Activated CD4-positive, alpha-beta T cell treated with anti-CD3 and anti-CD28 coated beads, Interleukin-2, Interleukin-4, amounts not matched to agents 100 ng/mL and 50 ng/mL, durations not matched to agents 16 hours and 8 hours (primary cell): ENCODE measurements around the gene RAB6B.

Source experiments
- DNase-seq: peaks from one replicate; pipeline ENCODE4 v3.0.0-alpha.2; 2020; ENCODE audit warnings: low spot score

RAB6B gene

DNA sequence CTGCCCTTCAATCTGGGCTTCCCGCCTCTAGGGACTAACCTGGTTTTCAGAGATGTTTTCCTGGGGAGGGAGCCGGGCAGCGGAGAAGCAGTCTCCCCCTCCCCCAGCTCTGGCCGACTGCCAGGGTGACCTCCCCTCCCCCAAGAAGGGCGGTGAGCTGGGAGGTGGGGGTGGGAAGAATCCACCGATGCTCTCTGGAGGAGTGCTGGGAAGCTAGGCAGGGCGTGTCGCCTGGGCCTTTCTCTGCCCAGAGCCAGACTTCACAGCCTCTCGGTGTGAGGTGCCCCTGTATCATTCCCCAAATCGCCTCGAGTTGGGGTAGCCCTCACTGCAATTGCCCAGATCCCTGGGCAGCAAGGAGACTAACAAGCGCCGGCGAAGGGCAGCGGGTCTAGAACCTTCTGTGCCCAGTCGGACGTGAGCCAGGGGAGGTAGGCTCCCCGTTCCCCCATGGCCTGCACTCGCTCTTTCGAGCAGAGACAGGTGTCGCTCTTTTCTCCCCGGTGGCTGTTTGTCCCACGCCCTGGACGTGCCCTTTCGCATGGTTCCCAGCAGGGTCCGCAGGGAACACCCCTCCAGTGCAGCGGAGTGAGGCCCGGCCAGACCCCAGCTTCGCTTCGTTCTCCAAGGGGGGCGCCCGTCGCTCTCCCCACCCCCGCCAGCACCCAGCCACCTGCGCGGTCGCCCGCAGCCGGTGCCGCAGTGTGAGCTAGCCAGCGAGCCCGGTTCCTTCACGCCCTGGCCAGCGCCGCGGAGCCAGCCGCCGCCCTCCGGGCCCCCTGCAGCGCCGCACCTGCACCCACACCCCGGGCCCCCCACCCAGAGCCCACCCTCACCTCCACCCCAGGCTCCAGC is 1.1 kb downstream of the RAB6B start:
- no peak for DNase-seq

DNA sequence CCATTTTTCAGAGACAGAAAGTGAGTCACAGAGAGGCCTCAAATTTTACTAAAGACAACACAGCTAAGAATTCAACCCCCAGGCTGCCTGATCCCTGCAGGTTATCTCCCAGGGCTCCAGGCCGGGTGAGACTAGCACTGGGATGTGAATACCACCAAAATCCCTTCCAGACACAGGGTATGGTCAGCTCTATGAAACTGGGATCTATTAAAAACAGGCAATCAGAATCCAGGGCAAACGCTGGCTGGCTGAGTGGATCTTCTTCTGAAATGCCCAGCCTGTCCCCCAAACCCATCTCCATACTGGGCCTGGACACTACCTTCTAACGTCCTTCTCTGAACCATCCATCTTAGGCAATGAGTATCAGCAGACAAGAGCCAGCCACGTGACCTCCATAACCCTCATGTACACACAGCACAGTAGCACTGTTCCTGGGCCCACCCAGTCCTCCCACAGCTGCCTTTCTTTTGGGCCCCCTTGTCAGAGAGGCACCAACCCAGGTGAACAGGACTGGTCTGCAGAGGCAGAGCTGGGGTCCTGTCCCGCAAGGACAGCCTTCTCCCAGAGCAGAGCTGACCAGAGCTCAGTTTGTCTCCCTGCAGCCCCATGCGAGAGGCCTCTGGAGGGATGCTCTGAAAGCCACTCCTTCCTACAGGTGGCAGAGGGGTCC is 1.9 kb downstream of the RAB6B start:
- no peak for DNase-seq

DNA sequence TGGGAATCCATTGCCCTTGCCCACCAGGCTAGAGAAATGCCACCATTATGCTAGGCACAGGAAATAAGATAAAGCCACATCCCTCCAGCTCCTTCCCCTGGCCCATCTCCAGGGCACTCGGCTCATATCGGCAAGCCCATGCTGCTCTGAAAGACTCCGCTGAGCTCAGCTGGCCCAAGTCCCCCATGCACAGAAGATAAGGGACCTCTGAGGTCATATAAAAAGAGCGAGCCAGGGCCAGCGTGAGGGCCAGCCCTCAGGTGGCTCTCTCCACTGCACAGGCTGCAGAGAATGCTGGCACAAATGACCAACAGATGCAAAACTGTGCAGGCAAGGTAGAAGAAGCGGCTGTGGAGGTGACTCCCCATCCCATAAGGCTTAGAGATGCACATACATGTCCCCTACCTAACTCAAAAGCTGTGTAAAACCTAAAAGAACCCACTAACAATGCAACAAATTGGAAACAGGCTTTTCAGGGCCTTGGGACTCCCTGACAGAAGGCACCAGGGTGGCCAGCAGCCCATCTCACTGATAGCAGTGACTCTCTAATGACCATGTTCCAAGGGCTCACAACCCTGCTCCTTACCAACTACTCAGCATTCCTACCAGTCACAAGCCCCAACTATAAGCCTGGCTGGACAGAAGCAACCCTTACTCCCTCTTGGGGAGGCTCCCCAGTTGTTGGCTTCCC is 3.0 kb downstream of the RAB6B start:
- no peak for DNase-seq

- no peak for DNase-seq
Observed at GRCh38 chr3:133891662-133892378, 3.9 kb downstream of the RAB6B start.

GRCh38 chr3:133890972-133891644 is 4.6 kb downstream of the RAB6B start:
- no peak for DNase-seq

DNA sequence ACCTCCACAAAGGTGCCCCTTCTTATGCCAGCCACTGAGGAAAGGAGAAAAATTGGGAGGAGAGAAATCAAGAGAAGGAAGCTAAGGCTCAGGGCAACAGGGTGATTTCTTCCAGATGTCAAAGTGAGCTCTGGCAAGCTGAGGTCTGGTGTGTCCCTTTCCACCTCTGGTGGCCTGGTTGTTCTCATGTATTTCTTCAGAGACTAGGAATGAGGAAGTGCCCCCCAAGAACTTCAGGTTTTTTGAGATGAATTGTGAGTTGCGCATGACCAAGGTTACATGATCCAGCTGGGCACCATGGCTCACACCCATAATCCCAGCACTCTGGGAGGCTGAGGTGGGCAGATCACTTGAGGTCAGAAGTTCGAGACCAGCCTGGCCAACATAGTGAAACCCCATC is 5.6 kb downstream of the RAB6B start:
- DNase-seq: no peak

DNA sequence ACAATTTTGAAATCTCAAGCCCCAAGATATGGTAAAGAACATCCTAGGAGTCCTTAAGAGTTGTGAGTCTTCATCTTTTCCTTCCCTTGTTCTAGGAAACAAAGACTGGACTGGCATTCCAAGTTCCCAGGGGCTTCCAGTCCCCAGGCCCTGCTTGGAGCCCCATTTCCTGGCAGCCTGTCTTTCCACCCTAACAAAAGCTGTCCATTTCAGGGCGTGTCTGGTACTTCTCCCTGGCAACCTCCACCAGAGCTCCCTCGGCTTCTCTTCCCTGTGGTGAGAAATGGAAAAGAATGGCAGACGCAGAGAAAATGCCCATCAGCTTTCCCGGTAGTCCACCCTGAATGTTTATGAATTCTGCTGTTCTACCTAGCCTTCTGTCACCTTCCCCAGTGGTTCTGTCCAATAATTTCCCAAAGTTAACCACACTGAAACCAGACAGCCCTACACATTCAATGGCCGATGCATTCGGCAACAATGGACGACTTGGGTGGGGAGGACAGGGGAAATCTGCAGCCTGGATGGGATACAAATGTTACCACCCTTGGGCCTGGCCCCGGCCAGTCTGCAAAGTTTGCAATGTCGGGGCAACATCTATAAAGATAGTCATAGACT is 6.8 kb downstream of the RAB6B start:
- no peak for DNase-seq

DNA sequence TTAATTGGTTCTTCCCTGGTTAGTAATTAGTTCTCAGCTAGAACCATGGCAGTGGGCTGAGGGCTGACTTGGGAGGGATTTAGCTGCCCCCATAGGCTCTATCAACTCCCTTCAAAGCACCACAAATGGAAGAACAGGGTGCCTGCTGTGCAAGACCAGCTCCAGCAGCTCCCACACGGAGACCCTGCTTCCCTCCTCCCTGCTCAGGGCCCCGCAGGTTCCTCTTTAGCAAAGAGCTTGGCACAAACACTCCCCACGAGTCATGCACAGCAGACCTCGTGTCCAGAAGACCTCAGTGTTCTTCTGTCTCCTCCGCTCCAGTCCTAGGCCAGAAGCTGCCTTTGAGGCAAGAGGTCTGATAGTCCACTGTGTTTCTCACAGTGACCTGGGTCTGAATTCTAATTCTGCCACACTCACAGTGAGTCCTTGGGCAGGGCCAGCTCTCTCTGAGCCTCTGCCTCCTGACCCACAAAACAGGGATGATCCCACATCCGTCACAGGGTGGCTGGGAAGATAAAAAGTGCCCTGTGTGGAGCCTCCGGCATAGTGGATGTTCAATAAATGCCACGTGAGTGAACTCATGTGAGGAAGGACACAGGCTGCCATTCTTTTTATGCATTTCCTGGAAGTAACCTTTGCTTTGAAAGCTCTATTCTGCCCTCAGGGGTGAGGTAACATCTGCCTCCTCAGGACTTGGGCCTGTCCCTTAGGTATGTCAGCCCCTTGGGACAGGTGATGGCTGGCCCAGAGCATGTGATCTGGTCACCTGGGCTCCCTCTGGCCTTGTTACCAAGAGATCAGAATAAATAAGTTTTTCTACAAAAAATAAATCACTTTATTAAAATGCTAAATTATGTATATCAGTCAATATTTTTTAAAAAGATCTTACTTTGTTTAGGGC is 7.6 kb downstream of the RAB6B start:
- no peak for DNase-seq

DNA sequence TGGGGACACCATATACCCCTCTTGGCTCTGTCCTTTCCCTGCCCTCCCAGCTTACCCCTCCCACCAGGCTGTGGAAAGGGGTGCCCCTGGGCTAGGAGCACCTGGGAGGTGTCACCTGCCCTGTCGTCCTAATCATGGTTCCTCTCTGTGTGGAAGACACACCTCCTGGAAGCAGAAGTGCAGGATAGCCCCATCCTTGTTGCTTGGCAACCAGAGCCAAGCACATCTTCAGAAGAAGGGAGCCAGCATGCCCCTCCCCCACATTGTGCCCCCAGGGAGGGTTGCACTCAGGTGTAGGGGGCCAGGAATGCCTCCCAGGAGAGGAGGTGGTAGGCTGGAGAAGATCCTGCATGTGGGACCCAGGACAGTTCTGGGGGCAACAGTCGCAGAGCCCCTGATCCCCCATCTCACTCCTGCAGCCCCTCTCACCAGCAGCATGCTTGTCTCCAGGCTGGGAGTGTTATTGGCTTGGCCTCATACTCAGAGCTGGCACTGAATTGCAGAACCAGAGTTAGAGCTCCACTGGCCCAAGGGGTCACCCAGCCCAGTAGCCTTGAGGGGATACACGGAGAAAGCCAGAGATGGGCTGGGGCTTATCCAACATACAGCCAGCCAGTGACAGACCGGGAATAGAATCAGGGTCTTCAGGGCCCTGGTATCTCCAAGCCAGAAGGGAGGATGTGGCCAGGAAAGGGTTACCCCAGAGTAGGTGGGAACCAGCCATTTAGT is 8.4 kb downstream of the RAB6B start:
- DNase-seq: no peak

GRCh38 chr3:133886031-133886722 is 9.5 kb downstream of the RAB6B start:
- no peak for DNase-seq

DNA sequence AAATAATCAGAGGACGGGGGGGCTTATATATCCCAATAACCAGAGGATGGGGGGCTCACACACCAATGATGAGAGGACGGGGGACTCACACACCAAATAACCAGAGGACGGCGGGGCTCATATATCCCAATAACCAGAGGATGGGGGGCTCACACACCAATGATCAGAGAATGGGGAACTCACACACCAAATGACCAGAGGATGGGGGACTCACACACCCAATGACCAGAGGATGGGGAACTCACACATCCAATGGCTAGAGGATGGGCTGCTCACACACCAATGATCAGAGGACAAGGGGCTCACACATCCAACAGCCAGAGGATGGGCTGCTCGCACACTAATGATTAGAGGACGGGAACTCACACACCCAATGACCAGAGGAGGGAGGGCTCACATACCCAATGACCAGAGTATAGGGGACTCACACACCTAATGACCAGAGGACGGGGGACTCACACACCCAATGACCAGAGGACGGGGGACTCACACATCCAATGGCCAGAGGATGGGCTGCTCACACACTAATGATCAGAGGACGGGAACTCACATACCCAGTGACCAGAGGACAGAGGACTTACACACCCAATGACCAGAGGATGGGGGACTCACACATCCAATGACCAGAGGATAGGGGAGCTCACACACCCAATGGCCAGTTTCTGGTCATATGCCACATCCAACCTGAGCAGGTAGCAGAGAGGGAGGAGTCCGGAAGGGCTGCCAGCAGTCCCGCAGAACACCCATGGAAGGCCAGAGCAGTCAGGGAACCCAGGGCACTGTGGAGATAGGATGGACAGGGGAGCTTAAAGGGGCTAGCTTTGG is 10.6 kb downstream of the RAB6B start:
- no peak for DNase-seq

- no peak for DNase-seq
Observed at GRCh38 chr3:133884054-133884886, 11.4 kb downstream of the RAB6B start.

DNA sequence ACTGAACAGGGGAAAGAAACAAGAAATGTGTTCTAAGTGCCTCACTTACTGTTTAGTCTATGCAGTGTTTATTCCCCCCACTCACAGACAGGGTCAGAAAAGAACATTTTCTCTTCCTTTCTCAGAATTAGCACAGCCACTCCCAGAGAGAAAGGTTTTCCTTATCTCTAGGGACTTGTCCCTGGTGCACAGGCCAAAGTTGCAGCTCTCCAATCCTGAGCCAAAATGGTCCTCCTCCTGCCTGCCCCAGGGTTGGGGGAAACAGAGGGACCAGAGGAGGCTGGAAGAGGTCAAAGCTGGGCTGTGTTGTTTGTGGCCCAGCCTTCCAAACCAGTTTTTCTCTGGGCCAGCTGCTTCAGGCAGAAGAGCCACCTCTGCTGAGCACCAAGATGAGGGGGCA is 12.0 kb downstream of the RAB6B start:
- DNase-seq: no peak

DNA sequence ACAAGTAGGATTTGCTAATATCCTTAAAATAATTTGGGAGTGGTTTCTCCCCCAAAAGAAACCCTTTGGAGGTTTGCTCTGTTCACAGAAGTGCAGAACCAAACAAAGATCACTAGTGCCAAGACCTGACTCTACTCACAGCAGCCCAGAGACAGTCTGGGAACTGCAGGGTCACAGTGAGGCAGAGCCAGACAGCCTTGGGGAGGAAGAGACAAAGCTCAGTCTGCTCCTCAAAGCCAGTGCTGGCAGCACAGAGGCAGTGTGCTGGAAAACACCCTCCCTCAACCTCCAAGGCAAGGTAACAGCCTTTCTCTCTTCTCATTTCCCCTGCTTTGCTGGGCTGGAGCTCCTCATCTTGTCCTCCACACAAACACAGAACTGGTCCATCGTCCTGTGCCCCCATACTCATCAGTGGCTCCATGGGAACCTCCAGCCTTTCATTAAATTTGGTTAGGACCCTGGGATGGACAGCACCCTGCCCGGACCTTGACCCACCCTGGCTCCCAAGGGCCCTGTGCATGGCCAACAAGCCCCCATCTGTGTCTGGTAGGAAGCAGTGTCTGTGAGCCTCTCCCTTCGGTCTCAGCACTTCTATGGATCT is 12.6 kb downstream of the RAB6B start:
- no peak for DNase-seq

DNA sequence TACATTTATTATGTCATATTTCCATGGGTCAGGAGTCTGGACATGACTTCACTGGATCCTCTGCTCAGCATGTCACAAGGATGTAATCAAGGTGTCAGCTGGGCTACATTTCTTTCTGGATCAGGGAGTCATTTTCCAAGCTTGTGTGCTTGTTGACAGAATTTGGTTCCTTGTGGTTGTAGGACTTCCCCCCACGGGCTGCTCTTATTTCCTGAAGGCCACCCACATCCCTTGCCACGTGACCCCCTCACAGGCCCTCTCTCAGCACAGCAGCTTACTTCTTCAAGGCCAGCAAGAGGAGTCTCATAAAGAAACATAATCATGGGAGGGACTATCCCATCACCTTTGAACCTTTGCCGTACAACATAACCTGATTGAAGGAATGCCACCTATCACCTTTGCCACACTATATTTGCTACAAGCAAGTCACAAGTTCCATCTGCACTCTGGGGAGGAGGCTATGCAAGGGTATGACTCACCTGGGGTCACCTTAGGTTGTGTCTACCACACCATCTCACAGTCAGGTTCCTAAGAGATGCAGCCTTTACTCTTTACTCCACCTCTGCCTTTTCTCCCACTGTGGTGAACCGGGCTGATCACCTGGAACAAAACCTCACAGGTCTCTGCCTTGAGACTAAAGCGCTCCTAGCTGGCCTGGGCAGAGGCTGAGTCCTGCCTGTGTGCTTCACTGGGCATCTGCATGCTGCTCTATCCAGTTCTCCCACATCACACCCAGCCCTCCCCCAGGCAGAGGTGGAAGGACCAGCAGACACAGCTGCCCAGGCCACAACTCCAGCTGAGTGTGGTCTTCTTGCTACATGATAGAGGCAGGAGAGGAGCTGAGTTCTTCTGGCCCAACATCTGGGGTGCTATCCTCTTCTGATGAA is 13.5 kb downstream of the RAB6B start:
- DNase-seq: no peak

GRCh38 chr3:133881492-133881891 is 14.2 kb downstream of the RAB6B start:
- no peak for DNase-seq
